ENCODE measurements around the gene CLASP1.
"Not testable (repeated sequence)": the region's sequence is repeated elsewhere in the genome, so short reads cannot be mapped to it uniquely, and the experiment has no call there.

Gene CLASP1

GRCh38 chr2:121303531-121304263, 345.6 kb downstream of the CLASP1 start:
- DNase-seq, result no peak

GRCh38 chr2:121301190-121301589, 348.1 kb downstream of the CLASP1 start:
- DNase-seq, result not testable (repeated sequence)

DNA sequence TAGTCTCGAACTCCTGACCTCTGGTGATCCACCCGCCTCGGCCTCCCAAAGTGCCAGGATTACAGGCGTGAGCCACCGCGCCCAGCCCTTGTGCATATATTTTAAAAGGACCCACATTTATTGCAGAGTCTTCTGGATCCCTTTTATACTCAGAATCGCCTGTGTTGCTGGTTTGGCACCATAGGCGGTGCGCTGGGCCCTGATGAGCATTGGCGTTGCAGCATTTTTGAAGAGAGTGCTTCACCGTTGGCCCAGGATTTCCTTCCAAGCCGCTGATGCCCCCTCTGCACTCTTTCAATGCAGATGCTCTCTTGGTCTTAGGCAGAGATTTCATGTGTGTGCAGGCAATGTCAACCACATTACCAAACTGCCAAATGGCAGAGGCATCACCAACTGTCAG, 350.8 kb downstream of the CLASP1 start:
- DNase-seq, result no peak

DNA sequence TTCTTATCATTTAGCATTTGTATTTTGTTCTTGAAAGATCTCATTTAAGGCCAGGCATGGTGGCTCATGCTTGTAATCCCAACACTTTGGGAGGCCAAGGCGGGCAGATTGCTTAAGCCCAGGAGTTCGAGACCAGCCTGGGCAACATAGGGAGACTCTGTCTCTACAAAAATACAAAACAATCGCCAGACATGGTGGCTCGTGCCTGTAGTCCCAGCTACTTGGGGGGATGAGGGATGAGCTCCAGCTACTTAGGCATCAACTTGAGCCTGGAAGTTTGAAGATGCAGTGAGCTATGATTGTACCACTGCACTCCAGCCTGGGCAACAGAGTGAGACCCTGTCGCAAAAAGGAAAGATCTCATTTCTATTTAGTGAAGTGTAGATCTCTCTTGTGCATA, 351.4 kb downstream of the CLASP1 start:
- not testable (repeated sequence) for DNase-seq

DNA sequence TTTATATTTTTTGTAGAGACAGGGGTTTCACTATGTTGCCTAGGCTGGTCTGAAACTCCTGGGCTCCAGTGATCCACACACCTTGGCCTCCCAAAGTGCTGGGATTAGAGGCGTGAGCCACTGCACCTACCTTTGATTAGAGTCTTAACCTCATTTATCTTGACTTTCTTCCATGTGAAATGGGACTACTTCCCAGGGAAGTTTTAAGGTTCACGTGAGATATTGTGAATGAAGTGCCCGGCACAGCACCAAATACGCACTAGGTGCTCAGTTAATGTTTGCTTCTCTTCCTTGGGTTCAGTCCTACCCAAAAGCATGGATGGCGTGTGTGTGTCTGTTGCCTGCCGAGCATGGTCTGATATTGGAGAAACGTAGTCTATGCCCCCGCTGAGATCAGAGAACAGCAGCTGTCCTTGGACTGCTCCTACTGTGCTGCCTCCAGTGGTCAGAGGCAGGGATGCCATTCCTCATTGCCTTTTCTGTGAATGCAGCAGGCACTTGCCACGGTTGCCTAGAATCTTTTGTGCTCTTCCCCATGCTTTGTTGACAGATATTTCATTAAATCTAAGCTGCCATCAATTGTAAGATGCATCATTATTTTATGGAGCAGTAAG, 351.9 kb downstream of the CLASP1 start:
- DNase-seq, result peak; percentile 52 to 81

DNA sequence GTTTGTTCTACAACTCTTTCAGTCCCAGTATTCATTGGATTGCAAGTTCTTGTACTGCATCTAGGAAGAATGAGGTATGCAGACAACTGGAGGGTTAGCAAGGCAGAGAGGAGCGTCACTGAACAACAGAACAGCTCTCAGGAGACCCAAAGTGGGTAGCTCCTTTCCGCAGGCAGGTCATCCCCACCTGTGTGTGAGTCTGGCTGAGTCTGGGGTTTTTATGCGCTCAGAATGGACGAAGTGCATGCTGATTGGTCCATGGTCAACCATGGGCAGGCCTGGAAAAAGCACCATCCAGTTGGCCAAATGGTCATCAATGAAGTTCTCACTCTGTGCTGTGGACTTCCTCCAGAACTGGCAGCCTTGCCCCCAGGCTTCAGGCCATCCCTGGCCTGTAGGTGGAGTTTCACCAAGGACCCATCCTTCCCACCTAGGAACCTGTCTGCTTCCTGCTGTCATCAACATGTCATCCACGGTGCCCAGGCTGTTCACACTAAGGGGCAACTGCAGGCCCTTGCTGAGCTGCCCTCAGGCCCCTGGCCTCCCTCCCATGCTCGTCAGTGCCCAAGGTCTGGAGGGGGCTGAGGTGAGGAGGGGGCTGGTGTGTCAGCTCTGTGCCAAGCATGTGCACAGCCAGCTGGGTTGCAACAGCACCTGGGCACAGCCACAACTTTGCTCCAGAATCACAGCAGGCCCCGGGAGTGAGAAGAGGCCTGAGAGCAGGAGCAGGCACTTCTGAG, 353.2 kb downstream of the CLASP1 start:
- no peak for DNase-seq

DNA sequence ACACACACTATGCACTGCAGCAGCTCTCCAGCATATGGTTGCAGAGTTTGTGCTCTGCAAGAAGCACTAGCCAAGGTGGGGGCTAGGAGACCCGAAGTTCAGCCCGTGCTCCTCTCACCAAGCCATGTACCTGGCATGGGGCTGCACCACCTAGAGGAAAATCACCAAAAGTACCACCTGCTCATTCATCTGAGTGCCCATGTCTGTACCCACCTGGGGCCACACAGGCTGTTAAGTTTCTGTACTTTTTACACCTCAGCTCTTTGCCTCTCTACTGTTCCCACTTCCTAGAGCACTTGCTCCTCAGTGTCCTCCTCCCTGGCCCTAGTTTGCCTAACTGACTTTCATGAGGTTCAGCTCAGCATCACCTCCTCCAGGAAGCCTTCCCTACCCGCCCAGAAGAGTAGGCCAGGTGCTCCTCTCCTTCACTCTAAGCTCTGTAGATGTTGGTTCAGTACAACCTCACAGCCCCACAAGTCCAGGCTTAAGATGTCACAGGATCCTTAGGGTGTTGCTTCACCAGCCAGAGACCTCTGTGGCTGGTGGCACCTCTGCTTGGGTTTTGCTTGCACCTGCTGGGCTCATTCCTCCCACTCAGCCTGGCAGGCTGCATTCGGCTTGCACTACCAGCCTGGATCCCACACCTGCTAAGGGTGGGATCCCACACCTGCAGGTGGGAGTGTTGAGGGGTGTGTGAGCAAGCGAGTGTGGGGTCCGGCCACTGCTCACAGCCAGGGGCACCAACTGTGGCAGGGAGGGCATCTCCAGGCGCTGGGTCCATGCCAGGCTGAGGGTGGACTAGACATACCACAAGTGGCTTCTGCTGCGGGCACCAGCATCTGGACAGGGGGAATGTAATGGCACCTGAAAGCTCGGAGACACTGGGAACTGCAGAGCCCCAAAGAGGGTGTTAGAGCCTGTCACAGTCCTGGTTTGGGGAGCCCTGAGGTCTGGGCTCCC, 354.1 kb downstream of the CLASP1 start:
- no peak for DNase-seq

GRCh38 chr2:121293450-121294325, 355.6 kb downstream of the CLASP1 start:
- DNase-seq, result no peak

GRCh38 chr2:121291251-121291580, 358.0 kb downstream of the CLASP1 start:
- DNase-seq, result no peak

DNA sequence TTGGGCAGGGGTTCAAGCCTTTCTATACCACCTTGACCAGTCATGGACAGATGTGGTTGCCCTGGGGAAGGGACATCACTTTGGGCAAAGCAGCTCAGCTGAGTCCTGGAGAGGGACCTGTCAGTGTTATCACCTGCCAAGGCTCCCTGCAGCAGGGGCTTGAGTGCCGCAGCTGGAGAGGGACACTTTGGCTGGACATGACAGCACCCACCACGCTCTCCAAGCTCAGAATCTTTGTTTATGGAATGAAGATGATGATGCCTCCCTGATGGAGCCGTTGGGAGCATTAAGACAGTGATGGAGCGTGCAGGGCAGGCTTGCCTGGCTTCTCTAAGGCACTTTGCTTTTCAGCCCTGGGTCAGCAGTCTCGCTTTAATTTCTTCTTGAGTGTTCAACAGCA, 360.0 kb downstream of the CLASP1 start:
- DNase-seq, result no peak

GRCh38 chr2:121288454-121289231, 360.6 kb downstream of the CLASP1 start:
- DNase-seq, result no peak

GRCh38 chr2:121287956-121288355, 361.3 kb downstream of the CLASP1 start:
- DNase-seq, result no peak

Data from NCI-H524 (cell line).